HG02981 (cell line): ENCODE measurements around the gene RIMBP2.

Source experiments
- ATAC-seq: cut with Tn5 transposase; IDR thresholded peaks from one replicate; pipeline ENCODE4 v1.9.1; 2021; ENCODE audit warnings: mild to moderate bottlenecking, moderate library complexity; ENCODE audit not compliant: unreplicated experiment

RIMBP2 gene

DNA sequence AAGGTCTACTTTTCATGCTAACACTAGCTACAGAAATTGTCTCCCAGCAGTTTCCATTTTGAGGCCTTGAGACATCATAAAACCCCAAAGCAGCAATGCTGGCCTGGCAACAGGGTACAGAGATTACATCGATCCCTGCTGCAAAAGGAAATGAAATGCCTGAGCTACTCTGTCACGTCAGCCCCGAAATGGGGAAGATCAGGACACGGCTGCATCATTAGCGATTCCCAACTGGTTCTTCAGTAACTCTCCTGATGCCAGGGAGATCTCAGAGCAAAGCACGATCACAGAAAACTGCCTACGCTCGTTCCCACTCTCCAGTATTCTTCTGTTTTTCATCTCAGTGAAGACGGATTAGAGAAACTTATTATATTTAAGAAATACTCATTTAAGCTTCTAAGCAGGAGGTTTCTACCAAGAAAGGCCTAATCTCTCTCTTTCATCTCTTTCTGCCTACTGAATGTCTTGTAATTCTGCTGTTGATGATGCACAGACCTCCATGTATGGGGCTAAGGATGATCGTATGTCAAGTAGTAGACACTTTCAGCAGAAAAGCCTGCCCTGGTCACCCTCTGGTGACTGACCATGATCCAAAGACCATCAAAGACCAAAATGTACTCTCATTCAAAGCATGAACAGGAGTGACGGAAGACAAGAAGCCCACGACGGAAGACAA lies 168.5 kb downstream of the RIMBP2 start:
- no peak for ATAC-seq

DNA sequence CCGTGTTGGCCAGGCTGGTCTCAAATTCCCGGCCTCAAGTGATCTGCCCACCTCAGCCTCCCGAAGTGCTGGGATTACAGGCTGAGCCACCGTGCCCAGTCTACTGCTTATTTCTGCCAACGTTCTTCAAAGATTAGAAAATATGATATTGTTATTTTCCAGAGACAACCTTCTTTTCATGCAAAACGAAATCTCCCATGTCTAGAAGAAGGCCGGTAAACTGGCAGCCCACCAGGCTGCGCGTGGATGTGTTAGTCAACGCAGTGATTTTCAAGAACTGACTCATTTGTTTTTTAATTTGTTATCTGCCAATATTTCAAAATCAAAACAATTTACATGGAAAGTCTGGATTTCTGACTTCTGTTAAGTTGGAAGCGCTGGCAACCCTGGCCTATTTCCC lies 169.6 kb downstream of the RIMBP2 start:
- no peak for ATAC-seq

DNA sequence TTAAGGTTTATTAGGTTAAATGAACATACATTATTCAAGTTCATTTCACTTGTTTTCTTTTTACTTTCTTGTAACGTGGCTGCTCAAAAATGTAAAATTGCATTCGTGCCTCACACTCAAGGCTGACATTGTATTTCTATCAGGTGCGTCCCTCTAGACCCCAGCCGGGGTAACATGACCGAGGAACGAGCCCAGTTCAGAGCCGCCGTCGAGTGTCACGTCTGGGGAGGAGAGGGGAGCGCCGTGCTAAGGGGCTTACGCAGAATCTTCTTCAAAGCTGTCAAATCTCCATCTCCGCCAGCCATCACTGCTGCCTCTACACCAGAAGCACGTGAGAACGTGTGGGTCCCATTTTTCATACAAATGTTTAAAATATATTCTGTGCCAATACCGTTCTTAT lies 170.6 kb downstream of the RIMBP2 start:
- no peak for ATAC-seq

DNA sequence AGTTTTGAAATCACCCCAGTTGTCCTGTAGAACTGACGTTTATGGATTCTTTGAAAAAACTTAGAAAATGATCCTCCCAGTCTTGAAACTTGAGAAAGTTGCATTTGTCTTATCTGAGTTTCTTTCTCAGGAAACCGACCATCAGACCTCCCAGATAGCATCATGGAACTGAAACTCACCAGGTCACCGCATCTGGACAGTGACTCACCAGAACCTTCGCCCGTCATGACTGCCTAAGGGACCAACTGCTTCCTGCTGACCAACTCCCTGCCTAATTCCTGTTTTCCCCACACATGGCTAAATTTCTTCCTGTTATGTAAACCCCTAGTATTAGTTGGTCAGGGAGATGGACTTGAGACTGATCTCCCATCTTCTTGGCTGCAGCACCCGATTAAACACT lies 175.7 kb downstream of the RIMBP2 start:
- ATAC-seq: no peak

DNA sequence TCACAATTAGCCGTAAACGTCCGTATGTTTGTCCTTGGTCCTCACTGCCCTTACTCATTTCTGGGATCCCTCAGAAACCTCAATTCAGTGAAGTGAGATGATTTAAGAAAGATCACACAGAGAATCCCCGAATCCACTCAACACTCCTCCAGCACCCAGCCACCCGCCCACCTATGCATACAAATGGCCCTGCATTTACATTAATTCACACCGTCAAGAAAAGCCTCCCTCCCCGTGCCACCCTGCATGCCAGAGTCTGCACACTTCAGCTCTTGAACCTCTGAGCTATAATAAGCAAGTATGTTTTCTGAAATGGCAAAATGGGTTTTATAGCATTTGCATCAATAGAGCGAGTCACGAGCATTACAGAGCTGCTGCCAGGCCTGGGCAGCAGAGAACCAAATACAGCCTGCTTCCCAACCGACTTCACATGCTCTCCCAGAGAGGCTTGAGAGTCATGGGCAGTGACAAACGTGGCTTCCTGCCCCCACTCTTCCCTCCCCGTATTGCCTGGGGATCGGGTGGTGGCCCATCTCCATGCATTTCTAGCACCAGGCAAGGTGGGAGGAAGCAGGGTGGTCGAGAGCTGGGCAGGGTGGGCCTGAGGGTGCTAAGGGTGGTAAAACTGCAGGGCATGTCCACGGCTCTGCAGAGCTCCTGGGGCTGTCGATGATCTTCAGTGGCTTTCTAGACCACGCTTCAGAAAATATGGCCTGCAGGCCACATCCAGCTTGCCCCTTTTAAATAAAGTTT lies 177.6 kb downstream of the RIMBP2 start:
- no peak for ATAC-seq

DNA sequence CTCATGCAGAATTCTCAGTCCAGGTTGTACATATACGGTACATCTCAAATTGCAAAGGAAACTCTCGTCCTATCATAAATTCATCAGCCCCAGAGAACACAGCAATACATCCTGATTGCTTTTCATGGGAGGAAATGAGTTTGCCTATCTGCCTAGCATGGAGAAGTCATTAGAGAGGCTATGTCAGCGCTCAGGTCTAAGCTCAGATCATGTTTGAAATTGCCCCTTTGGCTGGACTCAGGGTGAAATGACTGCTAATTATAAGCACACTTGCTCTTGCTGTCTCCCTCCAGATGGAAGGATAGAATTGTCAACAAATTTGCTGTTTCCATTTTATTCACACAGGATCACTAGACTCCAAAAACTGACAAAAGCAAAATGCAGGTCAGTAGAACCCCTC lies 178.4 kb downstream of the RIMBP2 start:
- no peak for ATAC-seq

DNA sequence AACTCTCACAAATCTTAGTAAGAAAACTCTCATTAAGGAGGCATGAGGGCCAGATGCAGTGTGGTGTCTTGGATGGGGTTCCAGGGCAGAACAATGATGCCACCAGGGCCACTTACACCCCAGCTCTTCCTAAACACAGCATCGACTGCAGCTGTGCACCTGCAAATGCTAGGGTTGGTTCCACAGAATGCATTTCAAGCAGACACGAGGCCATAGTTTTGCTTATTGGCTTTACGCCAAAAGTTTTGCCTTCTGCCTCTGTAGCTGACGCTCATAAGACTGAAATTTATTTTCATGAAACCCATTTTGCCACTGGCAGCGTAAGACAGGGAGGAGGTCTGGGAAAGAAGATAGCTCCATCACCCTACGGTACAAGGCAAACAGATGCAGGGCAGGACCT lies 179.0 kb downstream of the RIMBP2 start:
- no peak for ATAC-seq

DNA sequence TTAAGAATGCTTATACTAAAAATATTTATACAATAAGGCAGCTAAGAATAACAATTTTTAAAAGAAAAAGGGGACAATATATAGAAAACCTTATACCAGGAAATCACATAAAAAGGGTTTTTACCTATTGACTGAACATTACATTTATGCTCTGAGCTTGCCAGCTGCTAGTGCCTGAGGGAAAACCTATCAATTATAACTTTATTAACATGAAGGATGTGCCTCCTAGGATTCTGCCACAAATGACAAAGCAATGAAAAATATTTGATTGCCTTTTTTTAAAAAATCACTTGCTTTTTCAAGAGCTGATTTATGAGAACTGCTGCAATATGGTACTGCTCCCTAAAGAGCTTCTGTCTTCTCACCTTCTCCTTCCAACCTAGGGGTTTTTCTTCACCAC lies 185.7 kb downstream of the RIMBP2 start:
- no peak for ATAC-seq

DNA sequence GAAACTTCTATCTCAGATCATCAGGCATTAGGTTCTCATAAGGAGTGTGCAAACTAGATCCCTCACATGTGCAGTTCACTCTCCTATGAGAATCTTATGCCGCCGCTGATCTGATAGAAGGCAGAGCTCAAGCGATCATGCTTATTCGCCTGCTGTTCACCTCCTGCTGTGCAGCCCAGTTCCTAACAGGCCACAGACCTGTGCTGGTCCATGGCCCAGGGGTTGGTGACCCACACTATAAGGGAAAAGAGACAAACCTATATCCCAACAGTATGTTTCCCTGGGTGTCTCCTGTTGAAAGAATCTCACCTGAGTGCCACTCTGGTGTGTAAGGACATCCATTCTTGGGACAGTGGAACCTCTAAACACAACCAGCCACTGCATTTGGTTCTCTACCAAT lies 186.3 kb downstream of the RIMBP2 start:
- ATAC-seq: no peak

DNA sequence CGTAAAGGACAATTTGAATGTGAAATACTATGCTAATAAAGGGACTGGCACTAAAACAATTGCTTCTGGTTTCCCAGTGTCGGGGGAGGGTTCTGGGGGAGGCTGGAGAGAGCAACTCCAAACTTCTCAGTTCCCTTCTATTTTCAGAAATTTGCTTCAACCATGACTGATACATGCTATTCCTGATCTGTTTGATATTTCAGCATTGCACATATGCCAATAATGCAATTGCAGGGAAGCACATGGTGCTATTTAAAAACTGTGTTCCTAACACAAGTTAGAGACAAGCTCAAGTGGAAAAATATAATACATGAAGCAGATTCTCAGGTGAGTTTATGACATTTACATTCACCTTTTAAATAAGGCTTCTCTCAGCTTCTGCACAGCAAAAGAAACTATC lies 188.9 kb downstream of the RIMBP2 start:
- no peak for ATAC-seq

DNA sequence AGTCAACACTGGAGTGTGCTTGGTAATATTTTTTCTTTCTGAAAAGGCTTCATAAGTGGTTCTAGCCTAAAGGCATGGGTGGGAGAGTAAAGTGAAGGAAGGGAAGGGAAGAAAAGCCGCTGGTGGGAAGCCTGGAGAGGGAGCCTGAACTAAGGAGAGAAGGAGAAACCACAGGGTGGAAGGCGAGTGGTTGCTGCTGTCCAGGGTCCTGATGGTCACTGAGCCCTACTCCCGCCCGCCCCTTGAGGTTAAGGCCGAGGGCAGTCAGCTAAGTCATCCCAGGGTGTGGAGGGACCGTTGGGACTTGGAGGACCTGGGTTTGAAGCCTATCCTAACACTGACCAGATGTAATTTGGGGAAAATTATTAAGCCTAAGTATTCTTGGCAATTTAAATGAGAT lies 189.3 kb downstream of the RIMBP2 start:
- ATAC-seq: no peak

DNA sequence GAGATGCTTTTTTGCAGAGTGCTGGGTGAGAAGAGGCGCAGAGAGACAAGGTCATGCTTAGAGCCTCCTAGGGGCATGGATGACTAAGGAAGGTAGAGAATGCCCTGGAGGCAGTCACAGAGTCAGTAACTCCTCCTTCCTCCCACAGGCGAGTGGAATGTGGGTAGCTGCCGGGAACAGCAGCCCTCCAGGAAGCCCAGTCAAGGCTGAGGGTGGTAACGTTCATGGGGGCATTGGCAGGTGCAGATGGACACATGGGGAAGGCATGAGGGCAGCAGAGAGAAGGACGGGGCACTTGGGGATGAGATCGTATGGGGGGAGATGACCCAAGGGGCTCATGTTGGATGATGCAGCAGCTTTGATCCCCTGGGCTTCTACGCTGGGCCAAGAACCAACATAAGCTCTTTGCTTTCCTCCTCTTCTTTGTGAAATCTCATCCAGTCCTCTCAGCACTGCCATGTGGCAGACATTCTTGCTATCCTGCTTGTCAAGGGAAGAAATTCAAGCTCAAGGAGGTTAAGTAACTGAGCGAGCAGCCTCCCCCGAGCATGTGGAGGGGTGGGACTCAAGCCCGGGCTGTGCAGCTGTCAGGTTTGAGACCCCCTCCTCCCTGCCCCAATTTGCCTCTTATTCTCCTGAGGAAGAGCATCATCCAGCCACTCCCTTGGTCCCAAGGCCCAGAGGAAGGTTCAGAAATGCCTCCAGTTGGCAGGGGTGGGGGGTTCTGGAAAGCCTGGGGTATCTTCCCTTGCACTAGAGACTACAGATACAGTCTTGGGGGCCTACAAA lies 190.5 kb downstream of the RIMBP2 start:
- no peak for ATAC-seq

DNA sequence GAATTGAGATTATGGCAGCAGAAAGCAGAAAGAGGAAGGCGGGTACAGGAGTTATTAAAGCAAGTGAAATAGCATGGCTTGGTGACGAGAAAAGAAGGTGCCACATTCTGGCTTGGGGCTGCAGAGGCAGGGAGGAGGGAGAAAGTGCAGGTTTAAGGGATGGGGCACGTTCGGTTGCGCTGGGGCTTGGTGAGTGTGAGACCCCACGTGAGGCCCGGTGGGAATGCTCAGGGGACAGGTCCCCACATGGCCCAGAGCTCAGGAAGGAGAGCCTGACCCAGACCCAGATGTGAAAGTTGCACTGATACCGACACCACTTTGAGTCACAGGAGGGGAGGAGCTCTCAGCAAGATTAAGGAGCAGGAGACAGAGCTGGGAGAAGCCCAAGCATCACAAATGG lies 191.3 kb downstream of the RIMBP2 start:
- no peak for ATAC-seq

DNA sequence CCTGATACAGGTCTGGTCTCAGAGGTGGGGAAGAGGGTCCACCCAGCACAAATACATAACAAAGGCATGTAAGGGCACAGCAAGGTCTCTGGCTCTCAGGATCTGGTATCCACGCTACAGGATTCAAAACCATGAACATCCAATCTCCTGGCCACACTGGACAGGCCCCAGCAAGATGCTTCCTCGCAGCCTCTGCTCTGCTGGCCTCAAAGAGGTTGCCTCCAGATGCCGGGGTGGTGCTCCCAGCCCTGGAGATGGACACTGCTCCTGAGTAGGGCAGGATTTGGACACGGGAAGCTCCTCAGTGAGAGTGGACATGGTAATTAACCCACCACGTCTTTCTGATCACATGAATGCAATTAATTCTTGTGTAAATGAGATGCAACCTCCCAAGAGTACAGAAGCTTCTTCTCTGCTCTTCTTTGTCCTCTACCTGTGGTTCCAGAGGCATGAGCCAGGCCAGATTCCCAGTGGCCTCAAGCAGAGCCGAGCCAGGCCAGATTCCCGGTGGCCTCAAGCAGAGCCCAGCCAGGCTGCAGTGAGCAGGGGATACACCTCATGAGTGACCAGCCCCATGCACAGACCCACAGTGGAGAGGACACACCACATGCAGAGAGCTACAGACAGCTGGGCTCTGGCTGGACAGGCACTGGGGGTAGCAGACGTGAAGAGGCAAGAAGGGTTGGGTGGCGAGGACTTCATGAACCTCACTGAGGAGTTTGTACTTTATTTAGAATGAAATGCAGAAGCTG lies 192.1 kb downstream of the RIMBP2 start:
- ATAC-seq: no peak

DNA sequence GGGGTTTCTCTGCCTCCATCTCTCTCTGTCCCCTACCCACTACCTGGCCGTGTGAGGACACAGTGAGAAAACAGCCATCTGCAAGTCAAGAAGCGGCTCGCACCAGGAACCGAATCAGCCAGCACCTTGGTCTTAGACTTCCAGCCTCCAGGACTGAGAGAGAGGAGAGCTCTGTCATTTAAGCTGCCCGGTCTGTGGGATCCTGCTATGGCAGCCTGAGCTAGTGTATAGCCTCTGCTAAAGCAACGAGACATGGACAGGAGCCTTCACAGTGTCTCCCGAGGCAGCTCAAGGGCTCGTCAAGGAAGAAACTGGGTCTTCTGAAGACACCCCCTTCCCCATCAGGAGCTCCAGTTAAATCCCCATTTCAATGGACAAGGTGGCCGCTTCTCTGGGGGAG lies 192.9 kb downstream of the RIMBP2 start:
- no peak for ATAC-seq

DNA sequence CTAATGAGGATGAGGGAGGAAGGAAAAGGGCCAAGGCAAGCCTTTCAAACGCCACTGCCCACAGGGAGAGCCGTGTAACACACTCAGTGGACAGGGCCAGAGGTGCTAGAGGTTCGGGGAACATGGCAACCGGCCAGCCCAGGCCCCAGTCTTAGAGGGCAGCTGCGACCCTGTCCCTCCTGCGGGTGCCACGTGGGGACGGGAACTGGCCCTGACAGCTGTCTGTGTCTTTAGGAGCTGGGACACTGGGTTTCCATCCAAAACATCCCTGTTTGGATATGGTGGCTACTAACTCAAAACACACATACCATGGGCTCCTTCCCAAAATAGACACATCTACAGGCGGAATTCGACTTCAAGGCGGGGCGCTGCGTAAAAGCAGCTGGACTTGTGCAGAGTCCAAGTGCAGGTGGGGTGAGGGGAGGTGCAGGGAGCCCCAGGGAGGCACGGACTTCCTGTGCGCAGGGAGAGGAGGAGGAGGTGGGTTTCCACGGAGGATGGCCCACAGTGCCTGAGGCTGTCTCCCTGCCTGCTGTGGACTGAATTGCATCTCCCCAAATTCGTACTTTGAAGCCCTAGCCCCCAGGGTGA lies 193.8 kb downstream of the RIMBP2 start:
- no peak for ATAC-seq

DNA sequence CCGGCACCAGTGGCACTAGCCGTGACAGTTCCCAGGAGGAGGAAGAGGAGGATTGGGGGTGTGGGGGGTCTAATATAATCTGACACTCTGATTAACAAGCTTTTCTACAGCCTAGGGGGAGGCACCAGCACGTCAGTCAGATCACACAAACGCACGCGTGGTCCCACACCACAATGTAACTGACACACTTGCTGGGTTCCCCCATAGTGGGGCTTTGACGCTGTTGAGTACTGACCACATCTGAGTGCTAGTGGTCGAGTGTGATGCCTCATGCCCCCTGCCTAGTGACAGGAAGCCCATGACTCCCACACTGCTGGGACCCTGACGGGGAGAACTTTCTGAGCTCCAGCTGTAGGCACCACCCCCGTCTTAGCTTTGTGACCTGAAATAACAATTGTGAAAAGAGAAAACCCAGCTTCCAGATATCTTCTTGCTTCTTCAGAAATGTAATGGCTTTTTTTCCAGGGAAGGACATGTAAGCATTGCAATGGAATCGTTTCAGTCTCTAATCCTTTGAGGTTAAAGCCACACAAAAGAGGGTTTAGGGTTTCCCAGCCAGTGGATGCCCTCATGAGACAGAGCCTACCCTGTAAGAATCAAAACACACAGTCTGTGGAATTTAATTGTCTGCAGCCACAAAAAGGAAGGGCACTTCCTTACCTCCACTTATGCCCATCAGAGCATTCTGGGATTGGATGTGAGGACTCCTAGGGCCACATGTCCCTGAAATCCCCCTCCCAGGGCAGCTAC lies 194.5 kb downstream of the RIMBP2 start:
- no peak for ATAC-seq

DNA sequence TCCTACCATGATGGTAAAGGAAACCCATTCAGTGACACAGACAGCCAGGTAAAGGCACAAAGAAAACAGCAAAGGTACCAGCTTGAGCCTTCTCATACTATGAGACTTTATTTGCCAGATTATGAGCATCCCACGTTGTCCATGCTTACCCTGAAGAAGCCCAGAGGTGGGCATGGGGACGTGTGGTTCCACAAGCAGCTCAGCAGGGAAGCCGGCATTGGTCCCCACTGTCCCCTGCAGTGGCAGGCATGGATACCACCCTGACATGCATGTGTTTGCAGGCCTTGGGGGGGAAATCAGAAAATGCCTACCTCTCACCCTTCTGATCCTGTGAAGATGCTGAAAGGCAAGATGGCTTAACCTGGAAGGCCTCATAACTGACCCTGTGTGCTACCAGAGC lies 195.3 kb downstream of the RIMBP2 start:
- ATAC-seq: no peak

DNA sequence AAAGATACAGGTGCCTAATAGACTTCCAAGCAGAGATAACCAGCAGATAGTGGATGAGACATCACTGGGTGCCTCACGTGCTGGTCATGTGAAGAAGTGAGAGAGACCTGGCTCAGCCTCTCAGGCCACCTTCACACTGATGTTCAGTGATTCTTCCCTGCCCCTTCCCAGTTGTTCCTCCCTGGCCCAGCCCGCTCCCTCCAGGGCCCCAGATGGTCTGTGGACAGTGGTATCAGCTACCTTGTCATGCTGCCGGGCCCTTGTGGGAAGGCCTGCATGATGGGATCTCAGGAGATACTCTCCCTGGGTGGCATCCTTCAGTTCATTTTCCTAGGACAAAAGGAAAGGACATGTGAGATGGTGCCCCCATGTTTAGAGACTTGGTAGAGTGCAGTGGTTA lies 198.5 kb downstream of the RIMBP2 start:
- no peak for ATAC-seq

DNA sequence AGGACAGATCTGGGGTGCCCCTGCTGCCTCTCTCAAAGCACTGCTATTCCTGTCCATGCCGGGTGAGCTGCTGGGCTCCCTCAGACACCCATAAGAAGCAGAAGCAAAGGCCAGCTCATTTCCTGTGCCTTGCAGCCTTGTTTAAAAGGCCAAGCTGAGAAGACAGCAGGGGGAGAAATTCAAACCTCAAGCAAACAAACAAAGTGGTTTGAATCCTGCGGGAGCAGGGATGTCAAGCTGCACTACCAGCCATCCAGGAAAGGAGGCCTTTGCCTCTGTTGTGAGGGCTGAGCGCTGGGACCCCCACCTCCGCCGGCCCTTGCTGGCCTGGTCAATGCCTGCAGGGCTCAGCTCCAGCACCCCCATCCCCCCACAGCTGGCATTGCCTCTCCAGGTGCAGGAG lies 201.9 kb downstream of the RIMBP2 start:
- ATAC-seq: no peak
